Fibroblast of gingiva (primary cell): Measurements from ENCODE around the gene PGF.

Source experiments
- DNase-seq: peaks from one replicate; pipeline ENCODE4 v3.0.0-alpha.2; 2011; ENCODE audit warnings: low read depth

The PGF gene

DNA sequence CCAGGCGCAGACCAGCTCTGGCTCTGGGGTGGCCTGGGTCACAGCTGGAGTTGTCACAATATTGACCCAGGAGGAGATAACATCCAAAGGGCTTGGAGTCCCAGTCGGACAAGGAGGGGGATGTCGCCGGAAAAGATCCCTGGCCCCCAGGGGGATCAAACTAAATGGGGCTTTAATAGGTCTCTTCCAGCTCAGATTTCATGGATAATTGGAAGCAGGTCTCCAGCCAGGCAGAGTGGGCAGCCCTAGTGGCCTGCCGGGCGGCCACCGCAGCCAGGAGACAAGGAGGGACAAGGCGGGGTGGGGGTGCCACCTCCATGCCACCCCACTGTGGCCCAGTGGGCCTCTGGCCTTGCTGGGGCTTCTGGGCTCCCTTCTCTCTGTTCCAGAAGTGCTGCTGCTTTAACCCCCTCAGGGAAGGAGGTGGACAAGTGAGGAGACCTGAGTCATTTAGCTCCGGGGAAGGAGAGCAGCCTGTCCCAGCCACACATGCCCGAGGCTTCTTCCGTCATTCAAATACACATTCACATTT lies 23.1 kb upstream of the PGF start:
- no peak for DNase-seq

DNA sequence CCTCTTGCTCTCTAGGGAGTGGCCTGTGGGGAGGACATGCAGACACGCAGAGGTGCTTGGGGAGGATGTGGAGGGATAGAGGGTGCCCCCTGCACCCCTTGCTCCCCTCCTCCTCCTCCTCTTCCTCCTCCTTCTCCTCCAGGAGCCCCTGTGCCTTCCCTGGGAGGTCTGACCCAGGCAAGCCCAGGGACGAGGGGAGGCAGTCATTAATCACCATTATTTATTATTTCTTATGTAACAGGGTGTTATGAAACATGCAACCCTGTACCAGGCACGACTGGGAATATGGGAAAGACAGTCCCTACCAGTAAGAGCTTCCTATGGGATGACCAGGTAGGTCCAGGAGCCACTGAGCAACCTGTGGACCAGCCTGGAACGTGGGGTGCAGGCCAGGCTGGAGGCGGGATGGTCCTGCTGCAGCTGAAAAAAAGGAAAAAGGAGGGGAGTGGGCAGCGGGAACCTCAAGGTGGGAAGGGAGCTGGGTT lies 22.5 kb upstream of the PGF start:
- DNase-seq, result no peak

DNA sequence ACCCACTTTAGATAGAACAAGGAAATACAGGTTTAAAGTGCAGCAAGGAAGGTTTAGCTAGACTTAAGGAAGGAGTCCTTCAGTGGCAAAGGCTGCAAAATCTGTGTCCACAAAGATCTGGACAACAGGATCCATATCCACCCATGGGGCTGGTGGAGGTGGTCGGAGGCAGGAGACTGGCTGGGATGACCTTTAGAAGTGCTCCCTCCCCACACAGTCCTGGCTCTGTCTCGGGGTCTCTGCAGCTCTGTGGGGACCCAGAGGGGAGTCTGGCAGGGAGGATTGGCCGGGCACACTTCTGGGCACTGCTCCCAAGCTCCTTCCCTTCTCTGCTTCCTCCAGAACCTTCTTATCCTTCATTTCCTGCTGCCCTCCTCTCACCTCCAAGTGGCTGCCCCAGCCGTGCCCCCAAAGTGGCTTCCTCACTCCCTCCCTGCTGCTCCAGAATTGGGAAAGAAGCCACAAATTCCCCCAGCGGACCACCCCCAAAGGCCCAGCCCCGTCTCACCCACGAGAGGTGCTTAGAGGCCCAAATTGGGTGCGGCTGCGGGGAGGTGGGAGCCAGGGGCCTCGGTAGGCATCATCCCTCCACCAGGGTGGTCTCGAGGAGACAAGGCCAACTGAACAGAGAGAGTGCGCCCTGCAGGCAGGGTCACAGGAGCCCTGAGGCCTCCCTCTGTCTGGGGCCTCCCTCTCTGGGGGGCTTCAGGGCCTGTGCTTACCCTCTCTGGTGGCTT lies 21.9 kb upstream of the PGF start:
- no peak for DNase-seq

DNA sequence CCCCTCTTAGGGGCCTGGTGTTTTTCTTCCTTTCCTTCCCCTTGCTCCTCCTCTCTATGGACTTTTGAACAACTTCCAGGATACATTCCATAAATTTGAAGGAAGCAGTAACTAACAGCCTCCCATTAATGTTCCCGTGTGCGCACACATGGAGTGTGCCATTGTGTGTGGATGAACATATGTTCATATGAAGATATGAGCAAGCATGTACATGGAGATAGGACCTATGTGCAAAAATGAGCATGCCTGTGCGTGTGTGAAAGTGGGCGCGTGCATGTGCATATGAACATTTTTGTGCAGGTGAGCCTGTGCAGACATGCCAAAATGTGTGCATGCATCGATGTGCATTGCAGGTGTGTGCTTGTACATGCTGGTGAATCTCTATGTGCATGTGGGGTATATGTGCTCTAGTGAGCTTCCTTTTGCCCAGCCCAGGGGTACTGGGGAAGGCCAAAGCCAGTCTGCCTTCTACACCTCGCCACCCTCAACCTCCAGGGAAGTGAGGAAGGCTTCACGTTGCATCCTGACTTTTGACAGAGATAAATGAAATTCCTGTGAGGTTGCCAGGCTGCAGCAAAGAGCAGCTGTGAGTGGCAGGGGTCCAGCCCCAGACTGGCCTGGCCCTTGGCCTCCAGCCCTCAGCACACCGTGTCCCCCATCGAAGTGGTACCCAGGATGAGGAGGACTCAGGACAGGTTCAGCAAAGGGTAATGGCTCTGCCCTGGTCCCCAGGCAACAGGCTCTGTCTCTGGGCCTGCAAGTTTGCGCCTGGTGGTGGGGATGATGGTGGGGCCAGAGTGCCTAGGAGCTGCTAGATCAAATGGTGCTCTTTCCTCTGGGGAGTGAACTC lies 21.1 kb upstream of the PGF start:
- DNase-seq, result no peak

DNA sequence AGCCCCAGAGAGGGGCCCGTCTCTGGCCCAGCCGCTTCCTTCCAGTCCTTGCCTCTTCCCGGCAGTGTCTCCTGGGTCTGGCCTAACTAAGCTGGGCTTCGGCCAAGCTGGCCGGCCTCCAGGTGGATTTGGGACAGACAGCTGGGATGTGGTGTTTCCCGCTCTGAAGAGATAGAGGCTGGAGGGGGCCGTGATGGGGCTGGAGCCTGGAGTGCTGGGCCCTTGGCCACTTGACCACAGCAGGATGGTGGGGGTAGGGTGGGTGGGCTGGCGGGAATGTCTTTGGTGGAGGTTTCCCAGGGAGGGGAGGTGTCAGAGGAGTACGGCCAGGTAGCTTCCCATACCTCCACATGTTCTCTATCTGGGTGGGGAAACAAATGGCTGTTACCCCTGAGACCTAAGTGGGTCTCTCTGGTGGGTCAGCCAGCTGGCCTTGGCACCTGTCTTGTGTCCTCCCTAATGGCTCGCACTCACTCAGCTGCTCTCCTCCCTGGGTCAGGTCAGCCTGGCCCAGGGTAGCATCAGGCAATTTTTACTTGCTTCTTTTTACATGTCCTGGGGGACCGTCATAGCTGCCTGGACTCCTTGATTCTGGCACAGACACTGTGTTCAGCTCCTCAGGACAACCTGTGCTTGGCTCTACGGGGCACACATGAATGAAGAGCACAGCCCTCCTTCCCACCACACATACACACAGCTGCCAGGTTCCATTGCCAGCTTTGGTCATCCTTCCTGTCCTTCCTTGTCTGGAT lies 19.8 kb upstream of the PGF start:
- DNase-seq, result no peak

DNA sequence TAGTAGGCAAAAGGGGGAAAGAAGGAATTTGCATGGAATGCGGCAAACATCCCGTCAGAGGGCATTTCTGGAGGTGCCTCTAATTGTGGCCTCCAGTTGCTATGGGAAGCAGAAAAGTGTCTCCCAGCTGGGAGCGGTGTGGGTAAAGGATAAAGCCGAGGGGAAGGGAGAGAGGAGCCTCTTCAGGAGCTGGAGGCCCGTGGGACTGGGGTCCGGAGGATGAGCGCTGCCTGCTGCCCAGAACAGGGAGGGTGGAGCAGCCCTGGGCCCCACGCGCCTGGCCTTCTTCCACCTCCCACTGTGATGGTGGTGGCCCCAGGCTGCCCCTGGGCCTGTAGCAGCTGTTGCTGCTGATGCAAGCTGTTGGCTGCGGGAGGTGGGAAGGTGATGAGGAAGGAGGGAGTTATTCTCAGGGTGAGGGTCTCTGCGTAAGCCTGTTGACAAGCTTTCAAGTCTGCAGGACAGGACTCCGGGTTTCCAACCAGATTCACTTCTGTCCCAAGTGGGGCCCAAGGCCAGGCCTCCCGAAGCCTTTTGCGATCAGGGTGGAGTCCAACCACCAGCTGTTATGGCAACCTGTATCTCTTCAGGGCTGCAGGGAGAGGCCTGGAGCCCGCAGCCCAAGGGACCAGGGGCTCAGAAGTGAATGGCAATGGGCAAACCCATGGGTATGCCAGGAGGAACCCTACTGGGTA lies 19.1 kb upstream of the PGF start:
- DNase-seq, result no peak

DNA sequence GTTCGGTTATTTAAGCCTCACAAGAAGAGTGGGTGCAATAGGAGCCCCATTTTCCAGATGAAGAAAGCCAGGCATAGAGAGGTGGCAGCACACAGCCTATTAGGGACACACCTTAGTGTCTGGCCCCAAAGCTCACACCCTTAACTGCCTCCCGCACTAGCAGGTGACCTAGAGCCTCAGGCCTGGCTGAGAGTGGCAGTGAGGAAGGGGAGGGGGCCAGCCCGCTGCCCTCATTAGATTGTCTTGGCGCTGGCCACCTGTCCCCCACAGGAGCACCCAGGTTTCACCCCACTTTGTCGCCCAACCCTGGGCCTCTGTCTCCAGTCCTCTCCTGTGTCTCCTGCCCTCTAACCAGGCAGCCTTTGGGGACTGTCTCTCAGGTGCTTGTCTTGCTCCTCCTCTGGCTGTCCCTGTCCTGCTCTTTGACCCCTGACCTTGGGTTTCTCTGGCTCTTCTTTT lies 18.5 kb upstream of the PGF start:
- DNase-seq, result no peak

DNA sequence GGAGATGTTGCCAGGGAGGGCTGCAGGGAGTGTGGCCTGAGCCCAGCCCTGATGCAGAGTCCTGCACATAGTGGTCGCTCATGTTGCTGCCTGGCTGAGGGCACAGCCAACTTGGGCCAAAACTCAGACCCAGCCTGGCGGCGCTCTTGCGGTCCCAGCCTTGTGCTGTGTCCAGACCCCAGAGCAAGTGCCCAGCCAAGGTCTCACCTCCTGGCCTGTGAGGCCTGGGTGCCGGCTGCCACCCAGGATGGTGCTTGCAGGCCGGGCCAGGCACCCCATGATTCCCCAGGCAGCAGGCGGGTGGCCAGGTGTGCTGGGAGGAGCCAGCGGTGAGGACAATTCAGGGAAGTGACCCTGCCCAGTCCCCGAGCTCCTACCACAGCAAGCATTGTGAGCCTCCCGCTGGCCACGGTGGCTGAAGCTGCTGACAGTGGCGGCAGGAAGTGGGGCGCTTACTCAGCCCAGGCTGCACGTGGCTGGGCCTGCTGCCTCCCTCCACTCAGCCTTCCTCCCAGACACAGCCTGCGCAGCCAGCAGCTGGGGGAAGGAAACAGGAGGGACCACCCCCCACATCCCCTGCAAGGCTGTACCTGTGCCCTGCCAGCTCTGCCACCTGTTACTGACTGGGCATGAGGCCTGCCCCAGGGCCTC lies 17.7 kb upstream of the PGF start:
- no peak for DNase-seq

DNA sequence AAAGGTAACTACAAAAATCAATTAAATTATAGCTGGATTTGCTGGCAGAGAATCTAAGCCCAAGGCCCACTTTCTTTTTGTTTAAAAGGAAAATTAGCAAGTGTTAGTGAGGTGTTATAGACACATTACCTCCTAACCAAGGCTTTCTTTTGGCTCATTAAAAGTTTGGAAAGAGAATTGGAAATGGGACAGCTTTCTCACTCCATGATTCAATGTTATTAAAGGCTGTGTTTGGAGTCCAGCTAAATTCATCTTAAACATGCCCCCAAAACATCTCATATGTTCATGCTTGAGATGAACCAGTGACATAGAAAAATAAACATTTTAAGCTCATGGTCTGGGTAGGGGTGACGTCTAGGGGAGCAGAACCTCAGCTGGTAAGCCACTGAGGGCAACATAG lies 13.4 kb upstream of the PGF start:
- no peak for DNase-seq

DNA sequence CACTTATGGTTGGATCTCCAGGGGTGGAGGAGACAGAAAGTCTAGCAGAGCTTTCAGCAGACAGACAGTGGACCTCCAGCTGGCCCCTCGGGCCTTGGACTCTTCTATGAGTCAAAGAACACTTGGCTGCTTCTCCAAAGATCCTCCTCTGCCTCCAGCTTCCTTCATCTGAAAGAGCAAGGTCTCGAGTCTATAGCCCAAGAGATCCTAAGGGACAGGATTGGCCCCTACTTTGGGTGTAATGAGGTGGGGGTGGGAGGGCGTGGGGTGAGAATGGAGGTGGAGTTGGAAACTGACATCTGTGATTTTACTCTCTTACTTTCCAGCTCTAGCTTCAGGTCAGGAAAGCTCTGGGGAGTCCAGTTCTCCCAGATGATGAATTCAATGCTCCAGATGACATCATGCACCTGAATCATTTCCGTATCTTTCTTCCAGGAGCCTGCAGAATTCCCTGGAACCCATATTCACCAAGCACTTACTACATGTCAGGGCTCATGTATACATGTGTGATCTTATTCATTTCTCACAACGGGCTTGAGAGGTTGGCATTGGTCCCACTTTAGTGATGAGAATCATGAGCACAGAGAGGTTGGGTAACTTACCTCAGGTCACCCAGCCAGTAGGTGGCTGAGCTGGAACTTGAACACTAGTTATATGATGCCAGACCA lies 10.2 kb upstream of the PGF start:
- no peak for DNase-seq

DNA sequence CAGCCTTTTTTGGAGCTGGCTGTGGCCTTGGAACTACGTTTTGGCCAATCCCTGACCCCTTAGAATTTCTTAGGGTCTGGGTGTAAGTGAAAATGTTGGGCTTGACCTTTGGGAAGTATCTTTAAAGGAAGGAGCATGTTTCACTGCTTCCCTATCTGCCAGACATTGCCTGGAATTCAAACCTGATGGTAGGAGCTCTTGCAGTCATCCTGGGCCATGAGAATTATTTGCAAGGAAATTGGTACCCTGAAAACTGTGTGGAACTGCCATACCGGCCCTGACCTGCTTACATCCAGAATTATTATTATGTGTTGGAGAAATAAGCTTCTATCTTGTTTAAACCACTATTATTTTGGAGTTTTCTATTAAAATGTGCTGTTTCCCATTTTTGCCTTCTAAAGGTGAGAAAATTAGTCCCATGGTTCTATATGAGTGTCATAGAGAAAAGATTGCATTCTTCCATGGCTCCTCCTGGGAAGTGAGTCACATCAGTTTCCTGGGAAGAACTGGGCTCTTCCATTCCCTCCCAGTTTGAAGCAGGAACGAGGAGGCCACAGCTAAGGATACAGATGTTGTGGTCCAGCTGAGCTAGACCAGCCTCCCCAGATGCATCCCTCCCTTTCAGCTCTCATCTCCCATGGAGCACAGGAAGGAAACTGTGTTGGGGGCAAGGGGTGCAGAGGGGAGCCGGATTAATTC lies 9.5 kb upstream of the PGF start:
- no peak for DNase-seq

DNA sequence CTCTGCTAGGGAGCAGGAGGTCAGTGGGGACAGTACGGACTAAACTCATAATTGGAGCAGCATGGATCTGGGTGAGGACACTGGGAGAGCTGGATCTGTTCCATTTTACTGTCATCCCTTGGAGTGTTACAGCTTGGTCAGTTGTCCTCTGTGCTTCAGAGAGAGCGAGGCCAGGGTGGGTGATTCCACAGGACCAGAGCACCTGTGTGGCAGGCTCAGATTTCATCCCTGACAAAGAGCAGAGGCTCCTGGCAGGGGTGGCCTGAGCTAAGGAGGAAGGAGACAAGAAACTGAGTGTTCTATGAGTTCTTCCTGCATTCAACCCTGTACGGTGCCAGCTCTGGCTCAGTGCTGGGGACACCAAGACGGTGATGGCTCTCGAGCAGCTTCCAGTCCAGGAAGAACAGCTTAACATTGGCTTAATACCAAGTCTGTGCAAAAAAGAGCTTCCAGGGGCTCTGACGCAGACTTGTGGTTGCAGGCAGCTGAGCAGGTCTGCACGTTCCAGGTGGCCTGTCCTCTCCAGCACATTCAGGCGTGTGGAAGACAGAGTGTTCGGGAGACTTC lies 8.4 kb upstream of the PGF start:
- DNase-seq, result no peak

DNA sequence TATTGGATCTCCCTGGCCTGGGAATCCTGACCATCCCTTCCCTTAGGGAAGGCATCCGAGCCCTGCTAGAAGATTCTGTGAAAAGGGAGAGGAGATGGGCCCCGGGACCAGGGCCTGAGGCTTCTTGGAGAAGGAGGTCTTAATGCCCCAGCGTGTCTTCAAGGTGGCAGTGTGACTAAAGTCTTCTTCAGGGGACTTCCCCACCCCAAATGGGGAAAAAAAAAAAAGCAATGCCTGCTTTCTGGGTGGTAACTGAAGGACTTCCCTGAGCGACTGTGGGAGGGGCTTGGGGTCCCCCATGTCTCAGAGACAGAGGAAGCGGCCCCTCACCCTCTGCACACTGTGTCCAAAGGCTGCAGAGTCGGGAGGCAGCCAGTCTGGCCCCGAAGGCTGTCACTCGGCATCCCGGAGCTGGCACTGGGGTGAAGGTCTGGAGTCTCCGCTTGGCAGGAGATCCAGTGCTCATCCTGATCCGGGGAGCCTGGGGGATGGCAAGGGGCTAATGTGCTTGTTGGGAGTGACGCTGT lies 7.8 kb upstream of the PGF start:
- DNase-seq, result no peak

DNA sequence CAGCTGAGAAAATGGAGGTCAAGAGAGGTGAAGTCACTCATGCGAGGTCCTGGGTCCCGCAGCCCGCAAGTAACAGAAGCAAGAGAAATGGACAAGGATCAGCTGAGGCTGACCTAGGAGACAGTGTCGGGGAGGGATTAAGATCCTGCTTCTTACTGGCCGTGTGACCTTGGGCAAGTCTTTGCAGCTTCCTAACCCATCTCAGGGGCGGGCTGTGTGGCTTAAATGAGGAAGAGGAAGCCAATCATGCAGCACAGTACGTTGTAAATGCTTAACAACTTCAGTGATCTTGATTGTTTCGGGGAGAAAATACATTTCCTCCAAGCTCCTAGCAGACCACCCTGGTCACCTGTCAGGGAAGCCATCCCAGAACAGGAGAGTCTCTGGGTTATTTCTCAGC lies 7.1 kb upstream of the PGF start:
- no peak for DNase-seq

DNA sequence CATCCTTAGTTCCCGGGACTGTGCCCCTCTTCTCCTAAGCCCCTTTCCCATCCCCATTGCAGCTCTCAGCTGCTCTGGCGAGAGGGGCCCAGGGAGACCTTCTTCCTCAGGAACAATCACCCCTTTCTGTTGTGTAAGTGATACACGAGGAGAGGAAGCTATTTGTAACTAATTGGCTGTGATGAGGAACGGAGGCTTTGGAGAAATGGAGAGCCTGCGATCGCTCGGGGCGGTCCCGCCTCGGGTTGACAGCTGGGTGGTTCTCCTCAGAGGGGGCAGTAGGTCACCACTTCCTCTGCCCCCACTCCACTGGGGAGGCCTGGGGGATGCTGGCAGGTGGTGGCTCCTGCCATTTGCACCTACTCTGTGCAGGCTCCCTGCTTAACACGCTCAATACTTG lies 6.6 kb upstream of the PGF start:
- DNase-seq, result no peak

DNA sequence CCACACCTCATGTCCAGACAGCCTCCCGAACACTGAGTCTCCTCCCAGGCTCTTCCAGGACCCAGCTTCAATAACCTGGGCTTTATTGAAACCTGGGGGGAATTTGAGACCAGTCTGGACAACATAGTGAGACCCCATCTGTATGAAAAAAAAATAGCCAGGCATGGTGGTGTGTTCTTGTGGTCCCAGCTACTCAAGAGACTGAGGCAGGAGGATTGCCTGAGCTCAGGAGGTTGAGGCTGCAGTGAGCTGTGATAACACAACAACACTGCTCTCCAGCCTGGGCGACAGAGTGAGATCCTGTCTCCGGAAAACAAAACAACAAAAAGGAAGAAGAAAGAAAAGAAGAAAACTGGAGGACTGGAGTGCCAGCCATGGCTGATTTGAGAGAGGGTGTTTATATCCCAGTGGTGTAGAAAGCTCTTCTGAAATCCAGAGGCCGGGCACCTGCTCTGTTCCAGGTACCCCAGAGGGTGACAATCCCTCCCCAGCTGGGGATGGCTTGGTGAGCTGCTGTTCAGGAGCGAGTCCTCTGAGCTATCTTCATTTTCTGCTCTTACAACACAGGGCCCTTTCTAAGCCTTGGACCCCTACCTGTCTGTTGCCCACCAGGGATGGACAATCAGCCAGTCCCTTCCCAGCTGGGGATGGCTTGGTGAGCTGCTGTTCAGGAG lies 6.0 kb upstream of the PGF start:
- no peak for DNase-seq

DNA sequence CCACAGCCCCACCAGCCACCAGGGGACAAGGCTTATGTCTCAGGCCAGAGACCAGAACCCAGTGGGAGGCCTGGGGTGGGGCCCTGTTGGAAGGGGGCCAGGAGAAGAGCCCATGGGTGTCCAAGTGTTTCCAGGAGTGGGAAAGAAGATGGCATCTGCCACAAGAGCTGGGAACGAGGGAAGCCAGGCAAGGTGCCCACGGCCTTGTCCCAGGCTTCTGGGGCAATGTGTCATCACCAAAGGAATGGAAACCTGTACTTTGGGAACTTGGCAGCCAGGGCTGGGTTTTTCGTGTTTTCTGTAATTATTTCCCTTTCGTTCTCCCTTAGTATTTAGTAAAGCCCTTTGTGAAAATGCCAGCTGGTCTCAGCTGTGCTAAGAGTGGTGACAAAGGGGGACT lies 5.3 kb upstream of the PGF start:
- no peak for DNase-seq

DNA sequence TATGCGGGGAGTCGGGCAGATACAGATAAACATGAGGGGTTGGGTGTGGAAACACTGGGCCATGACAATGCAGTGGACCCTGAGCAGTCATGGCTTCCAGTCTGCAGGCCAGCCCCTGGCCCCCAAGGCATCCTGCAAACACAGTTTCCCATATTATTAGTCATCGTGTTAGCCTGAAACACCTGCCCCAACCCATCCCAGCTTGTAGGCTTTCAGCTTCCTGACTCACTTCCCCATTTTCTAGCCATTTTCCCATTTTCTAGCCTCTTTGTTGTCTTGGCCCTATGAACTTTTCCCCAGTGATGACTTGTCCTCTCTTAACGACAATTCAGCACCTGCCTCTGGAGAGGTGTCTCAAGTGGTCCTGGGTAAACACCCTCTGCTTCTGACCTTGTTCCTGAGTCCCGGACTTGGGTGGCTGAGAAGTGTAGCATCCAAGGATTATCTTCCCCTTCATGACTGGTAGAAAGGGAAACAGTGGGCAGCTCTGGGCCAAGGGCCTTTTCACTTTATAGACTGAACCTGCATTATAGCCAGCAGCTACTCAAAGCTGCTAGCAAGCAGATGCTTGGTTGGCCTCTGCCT lies 4.3 kb upstream of the PGF start:
- DNase-seq, result no peak
